HCT116 (cell line): ENCODE results near the gene PGM2. TPM values are rescaled to one million over a fixed set of nuclear protein-coding genes. Genes with fewer than 3 reads are reported as not detected.

Experiments used
- ATAC-seq: fragments of 200-7000 bp; cut with Tn5 transposase; 2 replicates; pipeline ENCODE4 v1.9.1; 2020; ENCODE audit warnings: mild to moderate bottlenecking, moderate library complexity
- BruUV-seq: library from RNA; stranded (reverse); fragments of 400-500 nt; replicated peaks from 2 replicates; lab custom pipeline; 2021; lab: Mats Ljungman, UMichigan
- CTCF ChIA-PET: fragments of 300-600 bp; sonication (Branson Sonifier 250); formaldehyde crosslinking; loops from one replicate; lab custom pipeline; 2021; ENCODE audit warnings: antibody characterized with exemption; lab: Charles Lee
- POLR2A ChIA-PET: fragments of 300-600, 350-600 bp; sonication (Branson Sonifier 250); formaldehyde crosslinking; loops from one replicate; lab custom pipeline; 2021; ENCODE audit warnings: antibody characterized with exemption; lab: Charles Lee
- RAD21 ChIA-PET, 2 experiments: fragments of 300-600 bp; sonication (Branson Sonifier 250); formaldehyde crosslinking; loops; one replicate each; lab custom pipeline; 2023; ENCODE audit warnings: low total read pairs in 2 of 2; ENCODE audit not compliant: uncharacterized antibody in 2 of 2, unreplicated experiment in 2 of 2, low non-redundant PET in 1 of 2; lab: Charles Lee
- DNase-seq: peaks from one replicate; pipeline ENCODE4 v3.0.0-alpha.2; 2010; ENCODE audit warnings: low read depth, low spot score
- H2AFZ ChIP-seq: fragments of 200-600 bp; shearing (Covaris generic), sonication (generic); 2 replicates; pipeline ENCODE4 v1.6.1; 2017; ENCODE audit warnings: low read depth, mixed run types, mixed read lengths, antibody characterized with exemption, low read length; ENCODE audit not compliant: poor library complexity, severe bottlenecking
- H3K27ac ChIP-seq: 2 replicates; pipeline ENCODE4 v1.5.1; 2012; ENCODE audit warnings: low read depth, low read length
- H3K27me3 ChIP-seq: fragments of 200-600 bp; sonication (generic); 2 replicates; pipeline ENCODE4 v1.6.1; 2016; ENCODE audit warnings: mixed run types, low read length, mixed read lengths; ENCODE audit not compliant: insufficient read depth
- H3K36me3 ChIP-seq, 2 experiments: fragments of 200-500 bp in 1 of 2; fragments of 200-600 bp in 1 of 2; sonication (Bioruptor generic) in 1 of 2; sonication (generic) in 1 of 2; 2 replicates each; pipeline versions ENCODE4 v1.5.1 to v1.6.1; 2014 to 2016; ENCODE audit warnings: low read length in 2 of 2, inconsistent platforms in 1 of 2, mixed read lengths in 1 of 2, mixed run types in 1 of 2; ENCODE audit not compliant: insufficient read depth in 2 of 2, control insufficient read depth in 1 of 2
- H3K4me1 ChIP-seq, 2 experiments: fragments of 200-600 bp in 1 of 2; sonication (generic) in 1 of 2; 2 replicates each; pipeline versions ENCODE4 v1.5.1 to v1.6.1; 2012 to 2017; ENCODE audit warnings: low read length in 2 of 2, inconsistent platforms in 1 of 2, mild to moderate bottlenecking in 1 of 2, mixed read lengths in 1 of 2, mixed run types in 1 of 2, moderate library complexity in 1 of 2; ENCODE audit not compliant: insufficient read depth in 2 of 2, control insufficient read depth in 1 of 2
- H3K4me2 ChIP-seq: fragments of 200-600 bp; sonication (generic); 2 replicates; pipeline ENCODE4 v1.6.1; 2017; ENCODE audit warnings: mixed run types, low read length, mixed read lengths
- H3K4me3 ChIP-seq, 2 experiments: fragments of 200-600 bp in 1 of 2; sonication (generic) in 1 of 2; replicated peaks in 1 of 2; 2 replicates each; pipeline ENCODE4 v1.5.1; 2011 to 2016; ENCODE audit warnings: low read length in 2 of 2, control low read depth in 1 of 2, low read depth in 1 of 2, mild to moderate bottlenecking in 1 of 2, mixed read lengths in 1 of 2, mixed run types in 1 of 2
- H3K79me2 ChIP-seq: fragments of 200-600 bp; sonication (generic); 2 replicates; pipeline ENCODE4 v1.6.1; 2017; ENCODE audit warnings: mild to moderate bottlenecking, mixed run types, low read length, moderate library complexity, mixed read lengths; ENCODE audit not compliant: insufficient read depth
- H3K9ac ChIP-seq: fragments of 200-600 bp; sonication (generic); 2 replicates; pipeline ENCODE4 v1.6.1; 2016; ENCODE audit warnings: low read length, mixed read lengths
- H3K9me2 ChIP-seq: fragments of 200-600 bp; sonication (generic), shearing (Covaris generic); 2 replicates; pipeline ENCODE4 v1.6.1; 2017; ENCODE audit warnings: mixed run types, mild to moderate bottlenecking, moderate library complexity; ENCODE audit not compliant: insufficient read depth
- H3K9me3 ChIP-seq, 2 experiments: fragments of 200-500 bp in 1 of 2; fragments of 200-600 bp in 1 of 2; sonication (Bioruptor generic) in 1 of 2; sonication (generic) in 1 of 2; 2 replicates each; pipeline ENCODE4 v1.6.1; 2014 to 2017; ENCODE audit warnings: low read length in 2 of 2, mixed read lengths in 2 of 2, inconsistent platforms in 1 of 2, low read depth in 1 of 2, mild to moderate bottlenecking in 1 of 2, mixed run types in 1 of 2, moderate library complexity in 1 of 2; ENCODE audit not compliant: control insufficient read depth in 1 of 2, insufficient read depth in 1 of 2
- H4K20me1 ChIP-seq: fragments of 200-600 bp; sonication (generic), shearing (Covaris generic); 2 replicates; pipeline ENCODE4 v1.6.1; 2017; ENCODE audit warnings: mixed run types, mild to moderate bottlenecking, moderate library complexity; ENCODE audit not compliant: insufficient read depth
- CBX3 ChIP-seq: IDR thresholded peaks from 2 replicates; pipeline ENCODE4 v1.6.1; 2012; ENCODE audit warnings: low read depth
- EZH2 ChIP-seq: fragments of 200-600 bp; sonication (generic); IDR thresholded peaks from 2 replicates; pipeline ENCODE4 v1.6.1; 2017; ENCODE audit warnings: antibody characterized with exemption, mixed run types
- EZH2phosphoT487 ChIP-seq: fragments of 200-600 bp; IDR thresholded peaks from 2 replicates; pipeline ENCODE4 v1.6.1; 2018; ENCODE audit warnings: antibody characterized with exemption, borderline replicate concordance
- FOSL1 ChIP-seq: IDR thresholded peaks from 2 replicates; pipeline ENCODE4 v1.6.1; 2012; ENCODE audit warnings: low read depth
- JUND ChIP-seq: IDR thresholded peaks from 2 replicates; pipeline ENCODE4 v1.6.1; 2012
- POLR2A ChIP-seq: IDR thresholded peaks from 2 replicates; pipeline ENCODE4 v1.7.0; 2011; ENCODE audit warnings: borderline replicate concordance; ENCODE audit not compliant: insufficient read depth, insufficient read length; ENCODE audit errors: extremely low read depth
- POLR2AphosphoS5 ChIP-seq: IDR thresholded peaks from 2 replicates; pipeline ENCODE4 v1.6.1; 2011; ENCODE audit warnings: mild to moderate bottlenecking, low read depth, low read length, moderate library complexity
- RAD21 ChIP-seq: IDR thresholded peaks from 2 replicates; pipeline ENCODE4 v1.6.1; 2012; ENCODE audit warnings: low read depth, mild to moderate bottlenecking
- SRF ChIP-seq: IDR thresholded peaks from 2 replicates; pipeline ENCODE4 v1.6.1; 2012; ENCODE audit warnings: low read depth
- TCF7L2 ChIP-seq: IDR thresholded peaks from 2 replicates; pipeline ENCODE4 v1.7.0; 2011; ENCODE audit warnings: borderline replicate concordance, inconsistent platforms; ENCODE audit not compliant: insufficient read depth, insufficient read length; ENCODE audit errors: extremely low read depth
- ZNF274 ChIP-seq: fragments of 200-500 bp; sonication (Bioruptor generic); IDR thresholded peaks from 2 replicates; pipeline ENCODE4 v1.6.1; 2014; ENCODE audit warnings: mild to moderate bottlenecking, low read depth, low read length, inconsistent platforms
- intact Hi-C: fragments of 100-400 bp; cut with micrococcal nuclease; formaldehyde crosslinking; loops from 2 replicates; pipeline ENCODE4 v1.10.0; 2022
- total RNA-seq: library from RNA; stranded (reverse); gene quantifications from one replicate; pipeline ENCODE4 v1.2.1, GENCODE V29; 2021; ENCODE audit not compliant: unreplicated experiment
- TF ChIP-seq, protein P1 (sequence below): IDR thresholded peaks from 2 replicates; pipeline ENCODE4 v1.6.1; 2012
- TF ChIP-seq, protein P2 (sequence below), 3 experiments: fragments of 200-600 bp in 1 of 3; sonication (generic) in 1 of 3; IDR thresholded peaks in 2 of 3; conservative IDR thresholded peaks in 1 of 3; 2 replicates each; pipeline ENCODE4 v1.5.1; 2012 to 2017; ENCODE audit warnings: low read depth in 2 of 3, low read length in 2 of 3, antibody characterized with exemption in 1 of 3, borderline replicate concordance in 1 of 3, control low read depth in 1 of 3, mild to moderate bottlenecking in 1 of 3, mixed read lengths in 1 of 3, mixed run types in 1 of 3, moderate library complexity in 1 of 3; ENCODE audit not compliant: insufficient read depth in 1 of 3
- TF ChIP-seq, protein P3 (sequence below): IDR thresholded peaks from 2 replicates; pipeline ENCODE4 v1.6.1; 2012
- TF ChIP-seq, protein P4 (sequence below): IDR thresholded peaks from 2 replicates; pipeline ENCODE4 v1.6.1; 2012; ENCODE audit warnings: low read depth

PGM2 gene
- total RNA-seq, 1 experiment from 2014 or later, result 48.6 TPM

DNA sequence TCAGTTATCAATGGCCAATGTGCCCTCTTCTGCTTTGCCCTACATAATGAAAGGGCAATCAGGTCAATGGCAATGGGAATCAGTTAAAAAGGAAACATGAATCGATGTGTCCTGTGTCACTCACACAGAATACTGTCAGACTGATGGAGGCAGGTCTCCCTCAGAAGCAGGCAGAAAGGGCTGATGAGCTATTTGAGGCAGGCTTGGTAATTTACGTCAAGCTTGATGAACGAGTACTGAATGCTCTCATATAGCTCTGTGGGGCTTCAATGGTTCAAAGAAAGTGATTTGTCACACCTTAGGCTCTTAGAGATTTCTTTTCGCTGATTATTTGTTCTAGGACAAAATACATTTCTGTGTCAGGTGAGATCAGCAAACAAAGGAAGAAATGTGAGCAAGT lies 41.8 kb downstream of the PGM2 start:
- POLR2A ChIA-PET, result no interaction called here
- Histone ChIP-seq H3K9me3 (no peaks in the 10 kb centered on the region), H4K20me1 (no peaks in the 10 kb centered on the region), H3K27ac (no peak overlapping the region), H3K9me2 (no peaks in the 10 kb centered on the region), H3K4me2 (no peak overlapping the region), H3K79me2 (no peaks in the 10 kb centered on the region), H3K4me3 (no peak overlapping the region), H3K27me3 (no peaks in the 10 kb centered on the region), H3K4me1 (no peaks in the 10 kb centered on the region), H3K9ac (no peak overlapping the region), H3K36me3 (peaks cover 0 to 2% of the 10 kb centered on the region in 2 experiments; a peak in 1 of 4 replicates), H2AFZ (no peak overlapping the region)
- CTCF ChIA-PET, result no interaction called here
- ATAC-seq, result no peak
- intact Hi-C loops, result no loop called here
- TF ChIP-seq JUND (no peak), POLR2A (no peak), POLR2AphosphoS5 (no peak), ZNF274 (no peak), RAD21 (no peak), FOSL1 (no peak)
- TF ChIP-seq, protein P1, sequence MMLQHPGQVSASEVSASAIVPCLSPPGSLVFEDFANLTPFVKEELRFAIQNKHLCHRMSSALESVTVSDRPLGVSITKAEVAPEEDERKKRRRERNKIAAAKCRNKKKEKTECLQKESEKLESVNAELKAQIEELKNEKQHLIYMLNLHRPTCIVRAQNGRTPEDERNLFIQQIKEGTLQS, result no peak
- TF ChIP-seq, protein P2, sequence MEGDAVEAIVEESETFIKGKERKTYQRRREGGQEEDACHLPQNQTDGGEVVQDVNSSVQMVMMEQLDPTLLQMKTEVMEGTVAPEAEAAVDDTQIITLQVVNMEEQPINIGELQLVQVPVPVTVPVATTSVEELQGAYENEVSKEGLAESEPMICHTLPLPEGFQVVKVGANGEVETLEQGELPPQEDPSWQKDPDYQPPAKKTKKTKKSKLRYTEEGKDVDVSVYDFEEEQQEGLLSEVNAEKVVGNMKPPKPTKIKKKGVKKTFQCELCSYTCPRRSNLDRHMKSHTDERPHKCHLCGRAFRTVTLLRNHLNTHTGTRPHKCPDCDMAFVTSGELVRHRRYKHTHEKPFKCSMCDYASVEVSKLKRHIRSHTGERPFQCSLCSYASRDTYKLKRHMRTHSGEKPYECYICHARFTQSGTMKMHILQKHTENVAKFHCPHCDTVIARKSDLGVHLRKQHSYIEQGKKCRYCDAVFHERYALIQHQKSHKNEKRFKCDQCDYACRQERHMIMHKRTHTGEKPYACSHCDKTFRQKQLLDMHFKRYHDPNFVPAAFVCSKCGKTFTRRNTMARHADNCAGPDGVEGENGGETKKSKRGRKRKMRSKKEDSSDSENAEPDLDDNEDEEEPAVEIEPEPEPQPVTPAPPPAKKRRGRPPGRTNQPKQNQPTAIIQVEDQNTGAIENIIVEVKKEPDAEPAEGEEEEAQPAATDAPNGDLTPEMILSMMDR (IDR thresholded peaks at IDR 0.05 in 2 of 3, conservative IDR thresholded peaks at IDR 0.05 in 1 of 3; ENCODE audit: borderline replicate concordance in 1 of 3, insufficient read depth in 1 of 3, low read depth in 2 of 3, low read length in 2 of 3), result no peak
- RAD21 ChIA-PET, result interaction anchor here in 1 of 2 experiments (0.7 kb wide), 1 partner anchor 126 kb away, joined by 3 read pairs; no protein-coding TSS in a partner anchor
- DNase-seq, result no peak
- no TSS peak for BruUV-seq

DNA sequence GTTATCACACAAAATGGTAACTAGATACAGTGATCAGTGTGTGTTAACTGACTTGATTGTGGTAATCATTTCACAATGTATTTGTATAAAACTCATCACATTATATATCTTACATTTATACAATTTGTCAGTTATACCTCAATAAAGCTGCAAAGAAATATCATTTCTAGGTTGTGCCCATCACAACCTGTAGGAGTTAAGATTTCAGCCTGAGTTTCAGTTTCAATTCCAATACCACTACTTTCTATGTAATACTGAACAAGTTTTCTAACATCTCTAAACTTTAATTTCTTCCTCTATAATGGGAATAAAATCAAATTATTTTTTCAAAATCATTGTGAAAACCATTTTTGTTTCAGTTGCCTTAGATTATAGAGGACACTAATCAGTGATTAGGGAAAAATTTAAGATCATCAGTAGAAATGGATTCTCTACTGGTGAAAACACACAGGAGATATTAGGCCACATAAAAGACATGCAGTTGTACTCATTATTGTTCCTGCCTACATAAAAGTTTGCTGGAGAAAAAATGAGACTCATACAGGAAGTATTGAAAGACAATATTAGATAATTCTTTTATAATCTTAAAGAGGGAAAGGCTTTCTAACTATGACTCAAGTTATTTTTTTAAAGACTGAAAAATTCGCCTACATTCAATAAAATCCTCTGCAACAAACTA lies 46.0 kb downstream of the PGM2 start:
- ChIA-PET RAD21 (no interaction called here), CTCF (no interaction called here), POLR2A (no interaction called here)
- H3K79me2 ChIP-seq, result no peaks in the 10 kb centered on the region
- no peaks in the 10 kb centered on the region for H3K4me1 ChIP-seq
- intact Hi-C loops, result no loop called here
- no peaks in the 10 kb centered on the region for H3K9me2 ChIP-seq
- no peak overlapping the region for H3K4me3 ChIP-seq
- no peaks in the 10 kb centered on the region for H4K20me1 ChIP-seq
- ATAC-seq, result no peak
- H3K36me3 ChIP-seq, result no peaks in the 10 kb centered on the region
- H3K27ac ChIP-seq, result no peak overlapping the region
- BruUV-seq, result no TSS peak
- H3K27me3 ChIP-seq, result no peaks in the 10 kb centered on the region
- H2AFZ ChIP-seq, result no peak overlapping the region
- H3K4me2 ChIP-seq, result no peak overlapping the region
- DNase-seq, result no peak
- H3K9ac ChIP-seq, result no peak overlapping the region
- no peaks in the 10 kb centered on the region for H3K9me3 ChIP-seq
- TF ChIP-seq EZH2, result no peak
- no peak for TF ChIP-seq CBX3
- no peak for TF ChIP-seq TCF7L2
- no peak for TF ChIP-seq SRF
- TF ChIP-seq, protein P3, sequence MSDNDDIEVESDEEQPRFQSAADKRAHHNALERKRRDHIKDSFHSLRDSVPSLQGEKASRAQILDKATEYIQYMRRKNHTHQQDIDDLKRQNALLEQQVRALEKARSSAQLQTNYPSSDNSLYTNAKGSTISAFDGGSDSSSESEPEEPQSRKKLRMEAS, result no peak
- TF ChIP-seq EZH2phosphoT487, result no peak
- no peak for TF ChIP-seq RAD21
- TF ChIP-seq FOSL1, result no peak
- TF ChIP-seq, protein P4, sequence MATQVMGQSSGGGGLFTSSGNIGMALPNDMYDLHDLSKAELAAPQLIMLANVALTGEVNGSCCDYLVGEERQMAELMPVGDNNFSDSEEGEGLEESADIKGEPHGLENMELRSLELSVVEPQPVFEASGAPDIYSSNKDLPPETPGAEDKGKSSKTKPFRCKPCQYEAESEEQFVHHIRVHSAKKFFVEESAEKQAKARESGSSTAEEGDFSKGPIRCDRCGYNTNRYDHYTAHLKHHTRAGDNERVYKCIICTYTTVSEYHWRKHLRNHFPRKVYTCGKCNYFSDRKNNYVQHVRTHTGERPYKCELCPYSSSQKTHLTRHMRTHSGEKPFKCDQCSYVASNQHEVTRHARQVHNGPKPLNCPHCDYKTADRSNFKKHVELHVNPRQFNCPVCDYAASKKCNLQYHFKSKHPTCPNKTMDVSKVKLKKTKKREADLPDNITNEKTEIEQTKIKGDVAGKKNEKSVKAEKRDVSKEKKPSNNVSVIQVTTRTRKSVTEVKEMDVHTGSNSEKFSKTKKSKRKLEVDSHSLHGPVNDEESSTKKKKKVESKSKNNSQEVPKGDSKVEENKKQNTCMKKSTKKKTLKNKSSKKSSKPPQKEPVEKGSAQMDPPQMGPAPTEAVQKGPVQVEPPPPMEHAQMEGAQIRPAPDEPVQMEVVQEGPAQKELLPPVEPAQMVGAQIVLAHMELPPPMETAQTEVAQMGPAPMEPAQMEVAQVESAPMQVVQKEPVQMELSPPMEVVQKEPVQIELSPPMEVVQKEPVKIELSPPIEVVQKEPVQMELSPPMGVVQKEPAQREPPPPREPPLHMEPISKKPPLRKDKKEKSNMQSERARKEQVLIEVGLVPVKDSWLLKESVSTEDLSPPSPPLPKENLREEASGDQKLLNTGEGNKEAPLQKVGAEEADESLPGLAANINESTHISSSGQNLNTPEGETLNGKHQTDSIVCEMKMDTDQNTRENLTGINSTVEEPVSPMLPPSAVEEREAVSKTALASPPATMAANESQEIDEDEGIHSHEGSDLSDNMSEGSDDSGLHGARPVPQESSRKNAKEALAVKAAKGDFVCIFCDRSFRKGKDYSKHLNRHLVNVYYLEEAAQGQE, result no peak
